HG03565 (cell line): ENCODE data around the gene RLN1.
A peak's percentile ranks its signal among the peaks of the same experiment; 100 is the strongest.
"Not testable (repeated sequence)": the region's sequence is repeated elsewhere in the genome, so short reads cannot be mapped to it uniquely, and the experiment has no call there.

Experiments
- ATAC-seq: cut with Tn5 transposase; IDR thresholded peaks from one replicate; pipeline ENCODE4 v1.9.1; 2021; ENCODE audit warnings: mild to moderate bottlenecking, moderate library complexity; ENCODE audit not compliant: unreplicated experiment

Gene RLN1, protein sequence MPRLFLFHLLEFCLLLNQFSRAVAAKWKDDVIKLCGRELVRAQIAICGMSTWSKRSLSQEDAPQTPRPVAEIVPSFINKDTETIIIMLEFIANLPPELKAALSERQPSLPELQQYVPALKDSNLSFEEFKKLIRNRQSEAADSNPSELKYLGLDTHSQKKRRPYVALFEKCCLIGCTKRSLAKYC

GRCh38 chr9:5338992-5339981, at the start of gene RLN1:
Gene RLN1, minus strand, starts transcription at chr9:5339876. Its CDS starts 130 bp downstream, at chr9:5339746.
- peak; percentile 97 for ATAC-seq

DNA sequence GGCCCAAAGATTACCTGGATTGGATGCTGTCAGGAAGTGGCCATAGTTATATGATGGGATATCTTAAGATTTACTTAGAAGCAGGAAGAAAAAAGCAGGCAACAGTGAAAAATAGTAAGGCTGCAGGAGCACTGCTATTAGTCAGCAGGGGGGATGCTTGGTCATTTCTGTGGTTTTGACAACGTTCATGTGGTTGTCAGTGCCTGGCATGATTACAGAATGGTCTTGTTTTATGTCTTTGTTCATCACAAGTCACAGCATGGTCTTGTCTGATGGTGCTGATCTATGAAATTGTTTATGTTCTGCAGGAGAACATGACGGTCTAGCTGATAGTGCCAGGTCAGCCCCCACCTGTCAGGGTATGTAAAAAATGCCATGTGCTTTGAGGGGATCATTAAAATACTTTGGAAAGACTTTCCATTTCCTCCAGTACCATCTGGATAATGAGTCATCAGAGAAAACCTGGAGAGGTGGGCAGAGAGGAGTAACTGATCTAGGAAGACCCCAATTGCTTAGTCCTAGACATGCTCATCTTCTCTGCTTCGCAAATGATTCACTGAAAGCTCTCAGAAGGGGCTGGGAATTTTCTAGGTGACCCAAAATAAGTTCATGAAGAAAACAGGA, 49.5 kb upstream of the RLN1 start:
- ATAC-seq, result peak; percentile 63

DNA sequence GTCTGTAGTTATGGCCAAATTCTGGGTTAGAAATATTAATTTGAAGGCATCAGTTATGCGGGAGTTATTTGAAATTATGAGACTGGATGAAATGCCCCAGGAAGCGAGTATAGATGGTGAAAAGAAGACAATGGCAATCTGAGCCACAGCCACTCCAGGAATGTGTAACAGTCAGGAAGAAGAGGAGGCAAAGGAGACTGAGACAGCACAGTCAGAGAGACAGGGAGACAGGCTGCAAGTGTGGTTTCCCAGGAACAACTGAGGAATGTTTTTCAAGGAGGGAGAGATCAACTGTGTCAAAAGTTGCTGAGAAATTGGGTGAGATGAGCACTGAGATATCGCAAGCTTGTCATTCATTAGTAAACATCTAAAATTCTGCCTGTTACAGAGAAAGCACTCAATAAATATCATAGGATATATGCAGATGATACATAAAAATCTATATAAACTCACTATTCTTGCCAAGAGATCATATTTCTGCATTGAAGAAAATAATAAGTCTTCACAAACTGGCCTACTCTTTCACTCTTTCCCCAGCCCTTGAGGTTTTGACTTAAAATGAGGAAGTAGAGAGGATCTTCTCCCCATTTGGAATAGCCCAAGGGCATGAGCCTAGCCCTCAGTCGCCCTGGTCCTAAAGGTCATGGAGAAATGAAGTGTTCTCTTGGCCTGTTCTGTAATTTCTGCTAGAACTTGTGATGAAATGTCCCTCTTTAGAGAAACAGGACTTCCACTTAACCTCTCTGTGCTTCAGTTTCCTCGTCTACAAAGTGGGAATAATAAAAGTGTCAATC, 48.5 kb upstream of the RLN1 start:
- no peak for ATAC-seq

- no peak for ATAC-seq
Observed at GRCh38 chr9:5384436-5384835, 44.8 kb upstream of the RLN1 start.

- ATAC-seq, result no peak
Observed at GRCh38 chr9:5382479-5382878, 42.8 kb upstream of the RLN1 start.

GRCh38 chr9:5375790-5376477, 36.3 kb upstream of the RLN1 start:
- ATAC-seq, result no peak

DNA sequence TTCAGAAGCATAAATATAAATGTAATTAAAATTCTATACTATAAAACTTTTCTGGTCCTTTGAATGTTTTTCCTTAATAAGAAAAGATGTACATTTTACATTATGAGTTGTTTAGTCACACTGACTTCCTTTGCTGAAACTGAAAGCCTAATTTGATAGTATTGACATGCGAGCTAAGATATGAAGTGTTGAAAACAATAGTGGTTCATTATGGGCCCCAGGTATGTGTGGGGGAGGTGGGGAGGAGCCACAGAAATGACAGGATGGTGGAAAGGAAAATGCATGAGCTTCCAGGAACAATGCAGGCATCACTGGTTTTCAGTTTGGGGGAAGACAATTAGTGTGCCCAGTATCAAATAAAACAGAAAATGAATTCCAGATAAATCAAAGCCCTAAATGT, 35.4 kb upstream of the RLN1 start:
- no peak for ATAC-seq

DNA sequence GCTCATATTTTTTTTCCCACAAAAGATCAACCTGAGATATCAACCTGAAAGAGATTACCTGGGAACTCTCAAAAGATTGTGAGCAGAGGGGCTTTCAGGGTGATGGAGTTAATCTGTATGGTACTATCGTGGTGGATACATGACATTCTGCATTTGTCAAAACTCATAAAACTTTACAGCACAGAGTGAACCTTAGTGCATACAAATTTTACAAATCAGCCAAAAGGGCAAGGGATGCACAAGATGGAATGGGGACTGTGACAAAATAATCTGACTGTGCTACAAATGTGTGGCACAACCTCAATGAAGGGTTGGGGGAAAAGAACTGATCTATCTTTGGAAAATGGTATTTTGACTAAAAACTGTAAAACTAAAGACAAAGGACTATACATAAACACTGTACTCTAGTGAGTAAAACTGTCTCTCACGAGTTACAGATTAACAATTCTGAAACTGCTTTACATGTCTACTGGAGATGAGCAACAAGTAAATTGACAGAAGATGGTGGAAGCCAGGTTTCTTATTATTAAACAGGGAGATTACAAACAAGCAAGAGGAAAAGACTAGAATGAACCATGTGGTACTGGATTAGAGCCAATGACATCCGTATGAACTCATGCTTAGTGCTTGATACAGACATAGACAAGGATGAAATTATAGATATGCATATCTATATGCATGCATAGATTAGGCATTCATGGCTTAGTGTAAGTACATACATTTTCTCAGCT, 24.8 kb upstream of the RLN1 start:
- peak; percentile 82 for ATAC-seq

- ATAC-seq, result no peak
Observed at GRCh38 chr9:5361326-5362010, 21.8 kb upstream of the RLN1 start.

DNA sequence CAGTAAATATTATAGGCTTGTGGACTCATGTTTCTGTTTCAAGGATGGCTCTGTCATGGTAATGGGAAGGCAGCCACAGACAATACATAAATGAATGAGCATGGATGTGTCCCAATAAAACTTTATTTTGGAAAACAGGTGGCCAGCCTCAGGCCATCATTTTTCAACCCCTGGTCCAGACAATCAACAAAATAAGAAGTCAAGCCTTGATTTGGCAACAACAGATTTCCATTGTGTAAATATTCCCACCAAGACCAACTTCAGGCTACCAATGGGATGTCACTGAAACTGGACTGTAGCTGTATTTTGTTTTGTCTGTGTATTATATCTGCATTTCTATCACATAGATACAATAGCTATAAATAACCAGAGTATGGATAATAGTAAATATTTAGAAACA, 20.7 kb upstream of the RLN1 start:
- no peak for ATAC-seq

- no peak for ATAC-seq
Observed at GRCh38 chr9:5357431-5358105, 17.9 kb upstream of the RLN1 start.

DNA sequence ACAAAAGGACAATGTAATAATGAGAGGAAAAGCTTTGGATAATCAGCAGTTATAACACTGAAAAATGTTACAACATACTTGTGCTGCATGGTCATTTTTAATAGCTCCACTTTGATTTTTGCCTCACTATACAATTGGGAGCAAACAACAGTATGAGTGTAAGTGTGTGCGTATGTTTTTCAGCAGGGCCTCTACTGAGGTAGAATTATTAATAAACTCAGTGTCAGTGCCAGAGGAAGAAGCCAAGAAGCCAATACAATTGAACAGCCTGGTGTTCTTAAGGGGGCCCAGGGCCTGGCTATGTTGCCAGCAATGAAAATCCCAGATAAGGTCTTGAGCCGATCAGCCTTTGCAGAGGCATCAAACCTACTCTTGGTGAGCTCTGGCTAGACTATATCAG, 16.1 kb upstream of the RLN1 start:
- ATAC-seq, result no peak

DNA sequence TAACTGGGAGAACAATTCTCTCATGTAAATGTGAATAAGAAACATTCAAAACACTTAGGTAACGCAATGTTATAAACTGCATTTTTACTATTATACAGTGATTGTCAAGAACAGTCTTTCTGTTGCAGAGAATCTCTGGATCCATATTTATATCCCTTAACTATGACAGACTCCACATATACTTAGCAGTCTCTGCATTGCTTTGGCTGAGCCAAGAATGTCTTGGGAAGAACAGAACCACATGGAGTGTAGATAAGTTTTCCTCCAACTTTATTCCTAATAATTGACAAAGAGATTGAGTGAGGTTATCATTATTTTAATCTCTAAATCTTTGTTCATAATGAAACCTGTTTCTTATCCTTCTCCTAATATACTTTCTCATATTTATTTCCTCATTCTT, 15.6 kb upstream of the RLN1 start:
- ATAC-seq, result no peak

DNA sequence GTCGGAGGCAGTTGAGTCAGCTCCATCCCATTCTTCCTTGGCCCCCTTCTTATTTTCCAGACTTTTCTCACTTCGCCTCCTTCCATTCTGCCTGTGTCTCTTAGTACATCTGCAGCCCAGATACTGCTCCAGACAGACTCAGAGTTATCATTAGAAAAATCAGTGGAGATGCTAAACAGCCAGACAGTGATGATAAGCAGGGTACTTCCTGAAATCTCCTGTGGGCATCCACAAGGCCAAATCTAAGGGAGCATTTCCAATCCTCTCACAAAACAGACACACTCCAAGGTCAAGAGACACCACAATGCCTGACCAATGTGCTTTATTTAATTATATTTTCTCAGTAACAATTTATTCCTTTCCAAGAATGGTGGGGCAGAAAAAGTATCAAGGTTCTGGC, 14.5 kb upstream of the RLN1 start:
- no peak for ATAC-seq

GRCh38 chr9:5352637-5353248, 13.1 kb upstream of the RLN1 start:
- ATAC-seq, result no peak

DNA sequence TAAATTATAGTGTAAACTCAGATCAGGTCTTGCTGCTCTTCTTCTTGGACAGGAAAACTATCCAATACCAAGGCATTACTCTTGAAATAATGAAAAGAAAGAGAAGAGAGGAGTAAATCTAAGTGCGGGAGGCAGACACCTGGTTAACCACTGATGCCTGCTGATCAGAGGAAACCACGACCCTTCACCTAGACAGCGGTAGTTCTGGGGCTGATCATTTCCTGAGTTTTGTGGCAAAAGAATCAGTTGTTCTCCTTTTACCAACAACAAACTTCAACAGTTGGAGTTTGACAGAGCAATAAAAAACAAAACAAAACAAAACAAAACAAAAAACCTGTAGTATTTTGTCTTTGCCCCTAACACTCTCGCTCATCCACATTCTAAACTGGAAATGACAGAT, 3.0 kb downstream of the RLN1 start:
- ATAC-seq, result no peak

GRCh38 chr9:5331276-5331675, 8.4 kb downstream of the RLN1 start:
- ATAC-seq, result not testable (repeated sequence)

DNA sequence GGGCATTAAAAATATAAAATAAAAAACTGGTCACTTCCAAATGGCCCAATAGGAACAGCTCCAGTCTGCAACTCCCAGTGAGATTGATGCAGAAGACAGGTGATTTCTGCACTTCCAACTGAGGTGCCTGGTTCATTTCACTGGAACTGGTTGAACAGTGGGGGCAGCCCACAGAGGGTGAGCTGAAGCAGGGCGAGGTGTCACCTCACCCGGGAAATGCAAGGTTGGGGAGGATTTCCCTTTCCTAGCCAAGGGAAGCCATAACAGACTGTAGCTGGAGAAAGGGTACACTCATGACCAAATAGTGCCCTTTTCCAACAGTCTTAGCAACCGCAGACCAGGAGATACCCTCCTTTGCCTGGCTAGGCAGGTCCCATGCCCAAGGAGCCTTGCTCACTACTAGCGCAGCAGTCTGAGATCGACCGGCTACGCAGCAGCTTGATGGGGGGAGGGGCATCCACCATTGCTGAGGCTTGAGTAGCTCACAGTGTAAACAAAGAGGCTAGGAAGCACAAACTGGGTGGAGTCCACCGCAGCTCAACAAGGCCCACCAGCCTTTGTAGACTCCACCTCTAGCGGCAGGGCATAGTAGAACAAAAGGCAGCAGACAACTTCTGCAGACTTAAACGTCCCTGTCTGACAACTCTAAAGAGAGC, 12.7 kb downstream of the RLN1 start:
- ATAC-seq, result no peak
